SK-MEL-5 (cell line): ENCODE measurements around the gene TMEM108. TPM values are rescaled to one million over a fixed set of nuclear protein-coding genes. Genes with fewer than 3 reads are reported as not detected.

Source experiments
- DNase-seq: peaks from one replicate; pipeline ENCODE4 v3.0.0-alpha.2; 2016; ENCODE audit warnings: low read depth, low spot score
- in situ Hi-C: cut with HindIII; loops from 2 replicates; pipeline ENCODE4 v1.10.0; 2016; ENCODE audit warnings: low sequenced_read_pairs, high pct_unique_total_duplicates, low pct_unique_long_range_greater_than_20kb
- total RNA-seq: library from RNA; depleted of rRNA; stranded (reverse); fragments of >200 nt; shearing (Covaris generic); gene quantifications from 2 replicates; pipeline ENCODE4 v1.2.3, GENCODE V29; 2014

Gene TMEM108
- total RNA-seq, 1 experiment from 2014 or later = 0.13 TPM

- DNase-seq = no peak
- in situ Hi-C loops = no loop called here
Measured at GRCh38 chr3:133187870-133188379, 149.7 kb downstream of the TMEM108 start.

GRCh38 chr3:133188996-133189395 lies 150.8 kb downstream of the TMEM108 start:
- in situ Hi-C loops = no loop called here

GRCh38 chr3:133189893-133190292 lies 151.7 kb downstream of the TMEM108 start:
- in situ Hi-C loops = no loop called here
- no peak for DNase-seq

More at GRCh38 chr3:133188996-133189395, 150.8 kb downstream of the TMEM108 start:
- DNase-seq = no peak

- no peak for DNase-seq
- in situ Hi-C loops = no loop called here
Measured at GRCh38 chr3:133191818-133192217, 153.6 kb downstream of the TMEM108 start.

- no peak for DNase-seq
- in situ Hi-C loops = no loop called here
Measured at GRCh38 chr3:133192363-133192945, 154.3 kb downstream of the TMEM108 start.

- in situ Hi-C loops = no loop called here
- no peak for DNase-seq
Measured at GRCh38 chr3:133192967-133193366, 154.8 kb downstream of the TMEM108 start.

GRCh38 chr3:133196527-133196926 lies 158.3 kb downstream of the TMEM108 start:
- in situ Hi-C loops = no loop called here
- DNase-seq = no peak

GRCh38 chr3:133197619-133198018 lies 159.4 kb downstream of the TMEM108 start:
- no peak for DNase-seq
- in situ Hi-C loops = no loop called here

GRCh38 chr3:133206921-133207320 lies 168.7 kb downstream of the TMEM108 start:
- in situ Hi-C loops = no loop called here
- no peak for DNase-seq

GRCh38 chr3:133208184-133208583 lies 170.0 kb downstream of the TMEM108 start:
- DNase-seq = no peak
- in situ Hi-C loops = no loop called here

GRCh38 chr3:133209871-133210550 lies 171.8 kb downstream of the TMEM108 start:
- in situ Hi-C loops = no loop called here
- DNase-seq = no peak

GRCh38 chr3:133210656-133211055 lies 172.5 kb downstream of the TMEM108 start:
- no peak for DNase-seq
- in situ Hi-C loops = no loop called here

GRCh38 chr3:133211449-133211848 lies 173.3 kb downstream of the TMEM108 start:
- in situ Hi-C loops = no loop called here
- no peak for DNase-seq

GRCh38 chr3:133211856-133212255 lies 173.7 kb downstream of the TMEM108 start:
- in situ Hi-C loops = no loop called here
- no peak for DNase-seq

- DNase-seq = no peak
- in situ Hi-C loops = no loop called here
Measured at GRCh38 chr3:133213937-133214336, 175.7 kb downstream of the TMEM108 start.

- DNase-seq = no peak
- in situ Hi-C loops = no loop called here
Measured at GRCh38 chr3:133227813-133228212, 189.6 kb downstream of the TMEM108 start.

GRCh38 chr3:133230195-133230594 lies 192.0 kb downstream of the TMEM108 start:
- DNase-seq = no peak
- in situ Hi-C loops = no loop called here

- no peak for DNase-seq
- in situ Hi-C loops = no loop called here
Measured at GRCh38 chr3:133236901-133237300, 198.7 kb downstream of the TMEM108 start.

- in situ Hi-C loops = no loop called here
- DNase-seq = no peak
Measured at GRCh38 chr3:133237380-133237779, 199.2 kb downstream of the TMEM108 start.
